Activated T-cell treated with anti-CD3 and anti-CD28 coated beads, Interleukin-2, amount 50 U/mL, for 72 hours (primary cell): Measurements from ENCODE around the gene ADAMTS9. TPM values are rescaled to one million over a fixed set of nuclear protein-coding genes. Genes with fewer than 3 reads are reported as not detected.
"Not testable (repeated sequence)": the region's sequence is repeated elsewhere in the genome, so short reads cannot be mapped to it uniquely, and the experiment has no call there.

Experiments used
- ATAC-seq, 2 donors: fragments of 150-1000 bp; cut with Tn5 transposase; replicated peaks in 1 of 2; 2 replicates each; pipeline ENCODE4 v1.10.0; 2021; ENCODE audit warnings: moderate library complexity in 2 of 2, mild to moderate bottlenecking in 1 of 2
- DNase-seq, 2 donors: peaks; one replicate each; pipeline ENCODE4 v3.0.0; 2021 to 2022; ENCODE audit warnings: mixed read lengths in 1 of 2
- H3K27ac Mint-ChIP-seq: one replicate; pipeline ENCODE4 v1.8.0; 2022; ENCODE audit warnings: mild to moderate bottlenecking, moderate library complexity, mixed read lengths
- H3K27me3 Mint-ChIP-seq: one replicate; pipeline ENCODE4 v1.8.0; 2022; ENCODE audit warnings: low read depth, mixed read lengths
- H3K36me3 Mint-ChIP-seq, 2 donors: one replicate each; pipeline ENCODE4 v1.8.0; 2022; ENCODE audit warnings: mixed read lengths in 2 of 2, mild to moderate bottlenecking in 1 of 2; ENCODE audit not compliant: insufficient read depth in 2 of 2
- H3K4me1 Mint-ChIP-seq: one replicate; pipeline ENCODE4 v1.8.0; 2022; ENCODE audit warnings: low read depth, mixed read lengths
- H3K4me3 Mint-ChIP-seq, 2 donors: one replicate each; pipeline ENCODE4 v1.8.0; 2022; ENCODE audit warnings: mild to moderate bottlenecking in 2 of 2, mixed read lengths in 2 of 2, moderate library complexity in 2 of 2
- H3K9me3 Mint-ChIP-seq, 2 donors: one replicate each; pipeline ENCODE4 v1.8.0; 2022; ENCODE audit warnings: mixed read lengths in 2 of 2
- total RNA-seq, 2 donors: library from RNA; stranded (reverse); gene quantifications; one replicate each; pipeline ENCODE4 v1.2.3, GENCODE V29; 2022

The ADAMTS9 gene
- total RNA-seq, 2 donors from 2014 or later: not detected

- H3K36me3 Mint-ChIP-seq, H3K4me1 Mint-ChIP-seq, H3K9me3 Mint-ChIP-seq, H3K27ac Mint-ChIP-seq, ATAC-seq, H3K27me3 Mint-ChIP-seq, DNase-seq, H3K4me3 Mint-ChIP-seq: not testable (repeated sequence)
Measured at GRCh38 chr3:64545239-64545638, 142.6 kb downstream of the ADAMTS9 start.

GRCh38 chr3:64541803-64542202 is 146.0 kb downstream of the ADAMTS9 start:
- H3K9me3 Mint-ChIP-seq: no peaks in the 10 kb centered on the region
- no peaks in the 10 kb centered on the region for H3K36me3 Mint-ChIP-seq
- H3K27me3 Mint-ChIP-seq: peaks cover 5% of the 10 kb centered on the region
- H3K4me3 Mint-ChIP-seq: no peak overlapping the region
- DNase-seq: no peak
- no peak for ATAC-seq
- no peaks in the 10 kb centered on the region for H3K4me1 Mint-ChIP-seq
- H3K27ac Mint-ChIP-seq: no peak overlapping the region

- Mint-ChIP-seq H3K27ac (no peak overlapping the region), H3K27me3 (peaks cover 5% of the 10 kb centered on the region), H3K4me3 (no peak overlapping the region), H3K36me3 (no peaks in the 10 kb centered on the region), H3K4me1 (no peaks in the 10 kb centered on the region), H3K9me3 (no peaks in the 10 kb centered on the region)
- DNase-seq (no peak), ATAC-seq (no peak)
Measured at GRCh38 chr3:64539451-64540196, 148.2 kb downstream of the ADAMTS9 start.

- Mint-ChIP-seq H3K27me3 (peaks cover 17% of the 10 kb centered on the region), H3K9me3 (no peaks in the 10 kb centered on the region), H3K36me3 (no peaks in the 10 kb centered on the region), H3K27ac (no peak overlapping the region), H3K4me1 (peaks cover 9% of the 10 kb centered on the region), H3K4me3 (no peak overlapping the region)
- no peak for ATAC-seq
- DNase-seq: no peak
Measured at GRCh38 chr3:64536166-64536565, 151.6 kb downstream of the ADAMTS9 start.

GRCh38 chr3:64533617-64534317 is 154.0 kb downstream of the ADAMTS9 start:
- ATAC-seq: peak; percentile 75 to 84

GRCh38 chr3:64530434-64531049 is 157.3 kb downstream of the ADAMTS9 start:
- no peak overlapping the region for H3K27ac Mint-ChIP-seq
- ATAC-seq: no peak
- no peaks in the 10 kb centered on the region for H3K36me3 Mint-ChIP-seq
- peaks cover 12% of the 10 kb centered on the region for H3K27me3 Mint-ChIP-seq
- no peak overlapping the region for H3K4me3 Mint-ChIP-seq
- H3K4me1 Mint-ChIP-seq: peaks cover 9% of the 10 kb centered on the region
- no peaks in the 10 kb centered on the region for H3K9me3 Mint-ChIP-seq
- peak; percentile 3 to 24 for DNase-seq

More at GRCh38 chr3:64533617-64534317, 154.0 kb downstream of the ADAMTS9 start:
- Mint-ChIP-seq H3K27ac (no peak overlapping the region), H3K4me1 (peaks cover 9% of the 10 kb centered on the region), H3K4me3 (no peak overlapping the region), H3K27me3 (peaks cover 12% of the 10 kb centered on the region), H3K9me3 (no peaks in the 10 kb centered on the region), H3K36me3 (no peaks in the 10 kb centered on the region)
- DNase-seq: peak; percentile 55 to 58

- DNase-seq: no peak
- peaks cover 2 to 10% of the 10 kb centered on the region in 2 donors for H3K9me3 Mint-ChIP-seq
- H3K27ac Mint-ChIP-seq: no peak overlapping the region
- H3K27me3 Mint-ChIP-seq: peaks cover 5% of the 10 kb centered on the region
- no peak for ATAC-seq
- peaks cover 0 to 1% of the 10 kb centered on the region in 2 donors for H3K36me3 Mint-ChIP-seq
- no peak overlapping the region for H3K4me3 Mint-ChIP-seq
- H3K4me1 Mint-ChIP-seq: no peaks in the 10 kb centered on the region
Measured at GRCh38 chr3:64523324-64523723, 164.5 kb downstream of the ADAMTS9 start.

GRCh38 chr3:64520334-64520733 is 167.5 kb downstream of the ADAMTS9 start:
- Mint-ChIP-seq H3K9me3 (peaks cover 2 to 10% of the 10 kb centered on the region in 2 donors), H3K4me1 (no peaks in the 10 kb centered on the region), H3K4me3 (no peak overlapping the region), H3K27ac (no peak overlapping the region), H3K36me3 (peaks cover 0 to 1% of the 10 kb centered on the region in 2 donors), H3K27me3 (peaks cover 5% of the 10 kb centered on the region)
- no peak for ATAC-seq
- DNase-seq: no peak

- peaks cover 2 to 8% of the 10 kb centered on the region in 2 donors for H3K9me3 Mint-ChIP-seq
- ATAC-seq (no peak), DNase-seq (no peak)
- no peak overlapping the region for H3K27ac Mint-ChIP-seq
- H3K4me1 Mint-ChIP-seq: no peaks in the 10 kb centered on the region
- peaks cover 0 to 1% of the 10 kb centered on the region in 2 donors for H3K36me3 Mint-ChIP-seq
- H3K4me3 Mint-ChIP-seq: no peak overlapping the region
- H3K27me3 Mint-ChIP-seq: no peaks in the 10 kb centered on the region
Measured at GRCh38 chr3:64518950-64519349, 168.8 kb downstream of the ADAMTS9 start.

- Mint-ChIP-seq H3K9me3 (peaks cover 2 to 8% of the 10 kb centered on the region in 2 donors), H3K4me3 (no peak overlapping the region), H3K4me1 (no peaks in the 10 kb centered on the region), H3K27me3 (no peaks in the 10 kb centered on the region), H3K36me3 (peaks cover 0 to 1% of the 10 kb centered on the region in 2 donors), H3K27ac (no peak overlapping the region)
- no peak for ATAC-seq
- no peak for DNase-seq
Measured at GRCh38 chr3:64518496-64518895, 169.3 kb downstream of the ADAMTS9 start.

- DNase-seq (no peak), ATAC-seq (no peak)
- H3K27ac Mint-ChIP-seq: no peak overlapping the region
- H3K4me1 Mint-ChIP-seq: no peaks in the 10 kb centered on the region
- no peaks in the 10 kb centered on the region for H3K9me3 Mint-ChIP-seq
- no peaks in the 10 kb centered on the region for H3K27me3 Mint-ChIP-seq
- H3K4me3 Mint-ChIP-seq: no peak overlapping the region
- no peaks in the 10 kb centered on the region for H3K36me3 Mint-ChIP-seq
Measured at GRCh38 chr3:64514889-64515288, 172.9 kb downstream of the ADAMTS9 start.

GRCh38 chr3:64509206-64509605 is 178.6 kb downstream of the ADAMTS9 start:
- ATAC-seq: no peak
- no peaks in the 10 kb centered on the region for H3K36me3 Mint-ChIP-seq
- H3K9me3 Mint-ChIP-seq: no peaks in the 10 kb centered on the region

GRCh38 chr3:64508140-64508539 is 179.7 kb downstream of the ADAMTS9 start:
- Mint-ChIP-seq H3K36me3 (no peaks in the 10 kb centered on the region), H3K9me3 (no peaks in the 10 kb centered on the region), H3K27me3 (peaks cover 16% of the 10 kb centered on the region), H3K27ac (no peak overlapping the region), H3K4me3 (no peak overlapping the region), H3K4me1 (peaks cover 4% of the 10 kb centered on the region)
- DNase-seq: no peak
- ATAC-seq: no peak

More at GRCh38 chr3:64509206-64509605, 178.6 kb downstream of the ADAMTS9 start:
- no peak overlapping the region for H3K4me3 Mint-ChIP-seq
- H3K27ac Mint-ChIP-seq: no peak overlapping the region
- H3K27me3 Mint-ChIP-seq: peaks cover 10% of the 10 kb centered on the region
- peaks cover 4% of the 10 kb centered on the region for H3K4me1 Mint-ChIP-seq
- no peak for DNase-seq
